ENCODE data around the gene MUSTN1. TPM values are rescaled to one million over a fixed set of nuclear protein-coding genes. Genes with fewer than 3 reads are reported as not detected.

MUSTN1 gene
- total and polyA plus RNA-seq, 2 of the 13 experiments (the other 11 are each of a cell fraction or from before 2014, with no cell fraction given) = 0.84 to 1.4 TPM

DNA sequence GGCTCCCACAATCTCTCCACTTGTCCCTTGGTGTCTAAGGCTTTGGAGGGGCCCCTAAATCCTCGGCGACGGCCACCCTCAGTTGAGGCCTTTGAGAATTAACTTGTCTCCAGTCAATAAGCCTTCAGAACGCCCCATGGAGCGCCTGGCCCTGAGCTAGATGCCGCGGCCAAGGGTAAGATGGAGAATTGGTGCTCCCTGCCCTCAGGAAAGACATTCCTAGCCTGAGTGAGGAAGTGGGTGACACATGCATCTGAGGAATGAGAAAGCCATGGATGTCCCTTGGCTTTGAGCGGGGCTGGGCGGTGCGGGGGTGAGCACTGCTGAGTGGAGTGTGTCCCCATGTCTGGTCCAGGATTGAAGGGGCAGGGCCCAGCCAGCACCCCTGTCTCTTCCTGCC, 17.6 kb downstream of the MUSTN1 start:
- 91% methylated on average over 7 of the region's 10 CpGs for WGBS (ENCODE audit: low lambda C conversion rate)
- ATAC-seq (no peak), FAIRE-seq (no peak), DNase-seq (ENCODE audit: low spot score) (no peak)
- H3K4me1 ChIP-seq (ENCODE audit: insufficient read depth, low read length) = peaks cover 60% of the 10 kb centered on the region
- intact Hi-C loops (cut with micrococcal nuclease; ENCODE audit: unreplicated experiment) = no loop called here
- no peak overlapping the region for H3K9ac ChIP-seq (ENCODE audit: insufficient read depth, low read depth, low read length)
- no peaks in the 10 kb centered on the region for H4K20me1 ChIP-seq (ENCODE audit: insufficient read depth, low read length)
- BruUV-seq (replicated peaks) = no TSS peak
- TF ChIP-seq ZNF678 (CRISPR knock-in tag; IDR thresholded peaks at IDR 0.05) (no peak), PRPF4 (IDR thresholded peaks at IDR 0.05; ENCODE audit: low read depth, low read length, poor library complexity, severe bottlenecking) (no peak)
- TF ChIP-seq, protein P1, sequence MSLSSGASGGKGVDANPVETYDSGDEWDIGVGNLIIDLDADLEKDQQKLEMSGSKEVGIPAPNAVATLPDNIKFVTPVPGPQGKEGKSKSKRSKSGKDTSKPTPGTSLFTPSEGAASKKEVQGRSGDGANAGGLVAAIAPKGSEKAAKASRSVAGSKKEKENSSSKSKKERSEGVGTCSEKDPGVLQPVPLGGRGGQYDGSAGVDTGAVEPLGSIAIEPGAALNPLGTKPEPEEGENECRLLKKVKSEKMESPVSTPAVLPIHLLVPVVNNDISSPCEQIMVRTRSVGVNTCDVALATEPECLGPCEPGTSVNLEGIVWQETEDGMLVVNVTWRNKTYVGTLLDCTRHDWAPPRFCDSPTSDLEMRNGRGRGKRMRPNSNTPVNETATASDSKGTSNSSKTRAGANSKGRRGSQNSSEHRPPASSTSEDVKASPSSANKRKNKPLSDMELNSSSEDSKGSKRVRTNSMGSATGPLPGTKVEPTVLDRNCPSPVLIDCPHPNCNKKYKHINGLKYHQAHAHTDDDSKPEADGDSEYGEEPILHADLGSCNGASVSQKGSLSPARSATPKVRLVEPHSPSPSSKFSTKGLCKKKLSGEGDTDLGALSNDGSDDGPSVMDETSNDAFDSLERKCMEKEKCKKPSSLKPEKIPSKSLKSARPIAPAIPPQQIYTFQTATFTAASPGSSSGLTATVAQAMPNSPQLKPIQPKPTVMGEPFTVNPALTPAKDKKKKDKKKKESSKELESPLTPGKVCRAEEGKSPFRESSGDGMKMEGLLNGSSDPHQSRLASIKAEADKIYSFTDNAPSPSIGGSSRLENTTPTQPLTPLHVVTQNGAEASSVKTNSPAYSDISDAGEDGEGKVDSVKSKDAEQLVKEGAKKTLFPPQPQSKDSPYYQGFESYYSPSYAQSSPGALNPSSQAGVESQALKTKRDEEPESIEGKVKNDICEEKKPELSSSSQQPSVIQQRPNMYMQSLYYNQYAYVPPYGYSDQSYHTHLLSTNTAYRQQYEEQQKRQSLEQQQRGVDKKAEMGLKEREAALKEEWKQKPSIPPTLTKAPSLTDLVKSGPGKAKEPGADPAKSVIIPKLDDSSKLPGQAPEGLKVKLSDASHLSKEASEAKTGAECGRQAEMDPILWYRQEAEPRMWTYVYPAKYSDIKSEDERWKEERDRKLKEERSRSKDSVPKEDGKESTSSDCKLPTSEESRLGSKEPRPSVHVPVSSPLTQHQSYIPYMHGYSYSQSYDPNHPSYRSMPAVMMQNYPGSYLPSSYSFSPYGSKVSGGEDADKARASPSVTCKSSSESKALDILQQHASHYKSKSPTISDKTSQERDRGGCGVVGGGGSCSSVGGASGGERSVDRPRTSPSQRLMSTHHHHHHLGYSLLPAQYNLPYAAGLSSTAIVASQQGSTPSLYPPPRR (CRISPR knock-in tag; IDR thresholded peaks at IDR 0.05; ENCODE audit: borderline replicate concordance) = no peak
- in situ Hi-C loops (cut with HindIII; ENCODE audit: extremely low pct_ligation_motif_present, low pct_unique_long_range_greater_than_20kb) = no loop called here
- CTCF ChIA-PET (ENCODE audit: low intra/inter-chr PET ratio, low total read pairs) = no interaction called here
- H3K36me3 ChIP-seq (replicated peaks in 1 of 2; ENCODE audit: control insufficient read depth in 1 of 2, insufficient read depth in 2 of 2, low read length in 2 of 2) = no peaks in the 10 kb centered on the region
- no peak overlapping the region for H3K4me3 ChIP-seq (replicated peaks in 1 of 3; ENCODE audit: insufficient read depth in 1 of 3, low read depth in 2 of 3, low read length in 3 of 3)
- no peak overlapping the region for H3K4me2 ChIP-seq (ENCODE audit: low read depth, low read length)
- H3K27ac ChIP-seq (ENCODE audit: extremely low read length, insufficient read depth, low read length) = no peak overlapping the region
- no peak overlapping the region for H2AFZ ChIP-seq (ENCODE audit: low read length)
- H3K79me2 ChIP-seq (ENCODE audit: insufficient read depth, low read length) = no peaks in the 10 kb centered on the region
- no peaks in the 10 kb centered on the region for H3K27me3 ChIP-seq (ENCODE audit: control insufficient read depth in 1 of 2, insufficient read depth in 2 of 2, low read length in 2 of 2)
- H3K9me3 ChIP-seq (ENCODE audit: low read length) = no peaks in the 10 kb centered on the region
- POLR2A ChIA-PET = interaction anchor here (1.4 to 1.5 kb wide), 2 partner anchors 13 to 113 kb away, joined by 4 read pairs; no protein-coding TSS in a partner anchor
